ENCODE data around the gene MARF1.

DNA sequence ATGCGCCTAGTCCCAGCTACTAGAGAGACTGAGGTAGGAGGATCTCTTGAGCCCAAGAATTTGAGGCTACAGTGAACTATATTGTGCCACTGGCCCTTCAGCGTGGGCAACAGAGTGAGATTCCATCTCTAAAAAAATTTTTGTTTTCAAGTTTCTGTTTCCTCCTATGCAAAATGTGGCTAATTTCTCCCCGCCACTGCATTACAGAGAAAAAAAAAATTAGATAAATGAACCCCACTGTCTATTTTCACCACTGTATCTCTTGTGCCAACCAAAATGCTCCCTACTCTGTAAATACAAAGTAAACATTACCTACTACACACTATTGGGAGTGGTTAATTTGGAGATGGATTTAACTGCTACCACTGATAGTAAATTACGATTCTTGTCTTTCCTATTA is 2.0 kb downstream of the MARF1 start:
- TF ChIP-seq, protein P1, sequence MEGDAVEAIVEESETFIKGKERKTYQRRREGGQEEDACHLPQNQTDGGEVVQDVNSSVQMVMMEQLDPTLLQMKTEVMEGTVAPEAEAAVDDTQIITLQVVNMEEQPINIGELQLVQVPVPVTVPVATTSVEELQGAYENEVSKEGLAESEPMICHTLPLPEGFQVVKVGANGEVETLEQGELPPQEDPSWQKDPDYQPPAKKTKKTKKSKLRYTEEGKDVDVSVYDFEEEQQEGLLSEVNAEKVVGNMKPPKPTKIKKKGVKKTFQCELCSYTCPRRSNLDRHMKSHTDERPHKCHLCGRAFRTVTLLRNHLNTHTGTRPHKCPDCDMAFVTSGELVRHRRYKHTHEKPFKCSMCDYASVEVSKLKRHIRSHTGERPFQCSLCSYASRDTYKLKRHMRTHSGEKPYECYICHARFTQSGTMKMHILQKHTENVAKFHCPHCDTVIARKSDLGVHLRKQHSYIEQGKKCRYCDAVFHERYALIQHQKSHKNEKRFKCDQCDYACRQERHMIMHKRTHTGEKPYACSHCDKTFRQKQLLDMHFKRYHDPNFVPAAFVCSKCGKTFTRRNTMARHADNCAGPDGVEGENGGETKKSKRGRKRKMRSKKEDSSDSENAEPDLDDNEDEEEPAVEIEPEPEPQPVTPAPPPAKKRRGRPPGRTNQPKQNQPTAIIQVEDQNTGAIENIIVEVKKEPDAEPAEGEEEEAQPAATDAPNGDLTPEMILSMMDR (IDR thresholded peaks at IDR 0.05; ENCODE audit: borderline replicate concordance, extremely low read depth, low read length, poor library complexity, severe bottlenecking): no peak
- TF ChIP-seq EZH2 (IDR thresholded peaks at IDR 0.05; ENCODE audit: borderline replicate concordance, low read depth, low read length, severe bottlenecking): no peak
